H9 (cell line): Measurements from ENCODE around the gene RAX2. TPM values are rescaled to one million over a fixed set of nuclear protein-coding genes. Genes with fewer than 3 reads are reported as not detected.
A peak's percentile ranks its signal among the peaks of the same experiment; 100 is the strongest.

ENCODE experiments used
- DNase-seq: peaks from one replicate; pipeline ENCODE4 v3.0.0-alpha.2; 2017
- H2AFZ ChIP-seq: one replicate; pipeline ENCODE4 v1.6.1; 2013; ENCODE audit warnings: mild to moderate bottlenecking, low read length, control low read depth, moderate library complexity
- H2AK5ac ChIP-seq: 2 replicates; pipeline ENCODE4 v1.6.1; 2013; ENCODE audit warnings: low read length, control low read depth, mixed read lengths; ENCODE audit not compliant: insufficient read length
- H2BK120ac ChIP-seq: one replicate; pipeline ENCODE4 v1.6.1; 2013; ENCODE audit warnings: low read depth, mild to moderate bottlenecking, low read length, control low read depth, inconsistent platforms; ENCODE audit not compliant: poor library complexity, severe bottlenecking
- H2BK12ac ChIP-seq: 2 replicates; pipeline ENCODE4 v1.6.1; 2013; ENCODE audit warnings: low read length, control low read depth, mixed read lengths, low read depth; ENCODE audit not compliant: insufficient read length
- H2BK15ac ChIP-seq: 2 replicates; pipeline ENCODE4 v1.6.1; 2013; ENCODE audit warnings: low read depth, low read length, control low read depth
- H2BK20ac ChIP-seq: one replicate; pipeline ENCODE4 v1.6.1; 2013; ENCODE audit warnings: low read depth, mild to moderate bottlenecking, low read length, control low read depth, inconsistent platforms; ENCODE audit not compliant: poor library complexity, severe bottlenecking
- H2BK5ac ChIP-seq: 2 replicates; pipeline ENCODE4 v1.6.1; 2013; ENCODE audit warnings: low read length, control low read depth, mixed read lengths; ENCODE audit not compliant: insufficient read length
- H3K14ac ChIP-seq: 2 replicates; pipeline ENCODE4 v1.6.1; 2013; ENCODE audit warnings: low read length, control low read depth; ENCODE audit not compliant: insufficient read depth
- H3K18ac ChIP-seq: 2 replicates; pipeline ENCODE4 v1.6.1; 2013; ENCODE audit warnings: low read depth, mild to moderate bottlenecking, mixed read lengths, low read length, control low read depth; ENCODE audit not compliant: insufficient read length
- H3K23ac ChIP-seq: 2 replicates; pipeline ENCODE4 v1.6.1; 2013; ENCODE audit warnings: low read length, control low read depth, mixed read lengths, low read depth; ENCODE audit not compliant: insufficient read length
- H3K23me2 ChIP-seq: 2 replicates; pipeline ENCODE4 v1.6.1; 2013; ENCODE audit warnings: low read depth, mild to moderate bottlenecking, mixed read lengths, low read length, control low read depth; ENCODE audit not compliant: insufficient read length, poor library complexity, severe bottlenecking
- H3K27ac ChIP-seq: 2 replicates; pipeline ENCODE4 v1.5.1; 2013; ENCODE audit warnings: low read length, control low read depth, mixed read lengths, low read depth; ENCODE audit not compliant: insufficient read length
- H3K27me3 ChIP-seq: 2 replicates; pipeline ENCODE4 v1.6.1; 2013; ENCODE audit warnings: low read length, control low read depth, inconsistent platforms; ENCODE audit not compliant: insufficient read depth
- H3K4ac ChIP-seq: 2 replicates; pipeline ENCODE4 v1.6.1; 2013; ENCODE audit warnings: low read depth, mild to moderate bottlenecking, control low read depth, inconsistent platforms, low read length, moderate library complexity
- H3K4me1 ChIP-seq: 2 replicates; pipeline ENCODE4 v1.6.1; 2013; ENCODE audit warnings: low read length, control low read depth, inconsistent platforms; ENCODE audit not compliant: insufficient read depth
- H3K4me2 ChIP-seq: 2 replicates; pipeline ENCODE4 v1.6.1; 2013; ENCODE audit warnings: low read length, control low read depth, mixed read lengths; ENCODE audit not compliant: insufficient read length, insufficient read depth
- H3K56ac ChIP-seq: 2 replicates; pipeline ENCODE4 v1.6.1; 2013; ENCODE audit warnings: low read depth, mild to moderate bottlenecking, mixed read lengths, low read length, control low read depth; ENCODE audit not compliant: insufficient read length
- H3K79me1 ChIP-seq: 2 replicates; pipeline ENCODE4 v1.6.1; 2013; ENCODE audit warnings: low read depth, mild to moderate bottlenecking, moderate library complexity, low read length, control low read depth, inconsistent platforms; ENCODE audit not compliant: insufficient read depth, poor library complexity, severe bottlenecking
- H3K79me2 ChIP-seq: 2 replicates; pipeline ENCODE4 v1.6.1; 2013; ENCODE audit warnings: low read length, control low read depth, inconsistent platforms; ENCODE audit not compliant: insufficient read depth
- H3K9ac ChIP-seq: 2 replicates; pipeline ENCODE4 v1.6.1; 2013; ENCODE audit warnings: low read length, control low read depth, mixed read lengths; ENCODE audit not compliant: insufficient read length; ENCODE audit errors: extremely low read depth
- H3K9me3 ChIP-seq: one replicate; pipeline ENCODE4 v1.6.1; 2013; ENCODE audit warnings: low read depth, low read length, inconsistent platforms; ENCODE audit not compliant: control insufficient read depth
- H3T11ph ChIP-seq: one replicate; pipeline ENCODE4 v1.6.1; 2013; ENCODE audit warnings: mild to moderate bottlenecking, low read length, control low read depth, inconsistent platforms
- H4K20me1 ChIP-seq: one replicate; pipeline ENCODE4 v1.6.1; 2013; ENCODE audit not compliant: control insufficient read depth, insufficient read length, insufficient read depth
- H4K5ac ChIP-seq: 2 replicates; pipeline ENCODE4 v1.6.1; 2013; ENCODE audit warnings: low read depth, mild to moderate bottlenecking, mixed read lengths, low read length, control low read depth; ENCODE audit not compliant: insufficient read length
- H4K8ac ChIP-seq: replicated peaks from 2 replicates; pipeline ENCODE4 v1.6.1; 2013; ENCODE audit warnings: low read length, control low read depth, mixed read lengths, low read depth; ENCODE audit not compliant: insufficient read length
- H4K91ac ChIP-seq: 2 replicates; pipeline ENCODE4 v1.6.1; 2013; ENCODE audit warnings: low read depth, mild to moderate bottlenecking, moderate library complexity, mixed read lengths, low read length, control low read depth; ENCODE audit not compliant: insufficient read length
- H3K27ac Mint-ChIP-seq, 3 experiments: 2 replicates in 2 of 3; 3 replicates in 1 of 3; pipeline ENCODE4 v1.8.0; 2020 to 2021; ENCODE audit warnings: mixed read lengths in 3 of 3, mild to moderate bottlenecking in 1 of 3, moderate library complexity in 1 of 3
- H3K27me3 Mint-ChIP-seq: 2 replicates; pipeline ENCODE4 v1.8.0; 2021; ENCODE audit warnings: low read depth, mild to moderate bottlenecking, moderate library complexity, mixed read lengths
- H3K36me3 Mint-ChIP-seq, 3 experiments: 2 replicates in 2 of 3; 3 replicates in 1 of 3; pipeline ENCODE4 v1.8.0; 2020 to 2021; ENCODE audit warnings: low read depth in 3 of 3, mixed read lengths in 3 of 3; ENCODE audit not compliant: insufficient read depth in 1 of 3
- H3K4me1 Mint-ChIP-seq, 2 experiments: 2 replicates each; pipeline ENCODE4 v1.8.0; 2020; ENCODE audit warnings: mixed read lengths in 2 of 2
- H3K4me3 Mint-ChIP-seq, 2 experiments: 2 replicates in 1 of 2; 3 replicates in 1 of 2; pipeline ENCODE4 v1.8.0; 2020 to 2021; ENCODE audit warnings: mild to moderate bottlenecking in 2 of 2, mixed read lengths in 2 of 2, moderate library complexity in 1 of 2
- H3K9me3 Mint-ChIP-seq, 2 experiments: 2 replicates in 1 of 2; 3 replicates in 1 of 2; pipeline ENCODE4 v1.8.0; 2020; ENCODE audit warnings: mild to moderate bottlenecking in 2 of 2, mixed read lengths in 2 of 2, moderate library complexity in 1 of 2
- WGBS: extraction: QIAGEN DNeasy Blood & Tissue Kit; methylation state at CpG from one replicate; pipeline ENCODE4 v1.1.7; 2013; ENCODE audit warnings: missing lambda C conversion rate, low lambda C conversion rate, mixed read lengths; ENCODE audit not compliant: insufficient read length; ENCODE audit errors: extremely low coverage; 5-methylcytosine and 5-hydroxymethylcytosine counted together
- total RNA-seq: library from RNA; stranded (reverse); gene quantifications from 2 replicates; pipeline ENCODE4 v1.2.1, GENCODE V29; 2021
- TF ChIP-seq, protein P1 (sequence below): fragments of 200-600 bp; sonication (generic); conservative IDR thresholded peaks from 3 replicates; pipeline ENCODE4 v1.8.0; 2021; ENCODE audit warnings: antibody characterized with exemption, mild to moderate bottlenecking

Gene RAX2
- total RNA-seq, 1 experiment from 2014 or later: not detected

GRCh38 chr19:3721887-3722442 is 50.1 kb downstream of the RAX2 start:
- Mint-ChIP-seq H3K27ac (no peak overlapping the region; a peak in 1 of 7 replicates), H3K4me3 (peak overlapping the region; percentile 71 to 87), H3K4me1 (peaks cover 16 to 43% of the 10 kb centered on the region in 2 experiments), H3K36me3 (no peaks in the 10 kb centered on the region), H3K9me3 (no peaks in the 10 kb centered on the region; a peak in 1 of 5 replicates), H3K27me3 (peaks cover 3% of the 10 kb centered on the region)
- TF ChIP-seq, protein P1, sequence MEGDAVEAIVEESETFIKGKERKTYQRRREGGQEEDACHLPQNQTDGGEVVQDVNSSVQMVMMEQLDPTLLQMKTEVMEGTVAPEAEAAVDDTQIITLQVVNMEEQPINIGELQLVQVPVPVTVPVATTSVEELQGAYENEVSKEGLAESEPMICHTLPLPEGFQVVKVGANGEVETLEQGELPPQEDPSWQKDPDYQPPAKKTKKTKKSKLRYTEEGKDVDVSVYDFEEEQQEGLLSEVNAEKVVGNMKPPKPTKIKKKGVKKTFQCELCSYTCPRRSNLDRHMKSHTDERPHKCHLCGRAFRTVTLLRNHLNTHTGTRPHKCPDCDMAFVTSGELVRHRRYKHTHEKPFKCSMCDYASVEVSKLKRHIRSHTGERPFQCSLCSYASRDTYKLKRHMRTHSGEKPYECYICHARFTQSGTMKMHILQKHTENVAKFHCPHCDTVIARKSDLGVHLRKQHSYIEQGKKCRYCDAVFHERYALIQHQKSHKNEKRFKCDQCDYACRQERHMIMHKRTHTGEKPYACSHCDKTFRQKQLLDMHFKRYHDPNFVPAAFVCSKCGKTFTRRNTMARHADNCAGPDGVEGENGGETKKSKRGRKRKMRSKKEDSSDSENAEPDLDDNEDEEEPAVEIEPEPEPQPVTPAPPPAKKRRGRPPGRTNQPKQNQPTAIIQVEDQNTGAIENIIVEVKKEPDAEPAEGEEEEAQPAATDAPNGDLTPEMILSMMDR: no peak
- Histone ChIP-seq H3K23me2 (peaks cover 10% of the 10 kb centered on the region), H3K14ac (no peak overlapping the region), H3K4me1 (no peaks in the 10 kb centered on the region; the same call in 1 of the 2 replicates), H3K18ac (no peak overlapping the region), H4K20me1 (no peaks in the 10 kb centered on the region), H2BK15ac (no peak overlapping the region), H2AK5ac (no peak overlapping the region), H3K27me3 (no peaks in the 10 kb centered on the region), H3K27ac (no peak overlapping the region), H3K4ac (no peak overlapping the region), H4K8ac (no peak overlapping the region), H3K56ac (no peak overlapping the region), H4K5ac (no peak overlapping the region), H3K79me1 (no peaks in the 10 kb centered on the region), H2BK20ac (no peak overlapping the region), H2BK12ac (no peak overlapping the region), H3K4me2 (peak overlapping the region; percentile 92), H3K9ac (no peak overlapping the region), H3T11ph (no peak overlapping the region), H4K91ac (no peak overlapping the region), H3K79me2 (no peaks in the 10 kb centered on the region), H3K23ac (no peak overlapping the region), H2BK120ac (no peak overlapping the region), H2AFZ (no peak overlapping the region), H2BK5ac (no peak overlapping the region), H3K9me3 (no peaks in the 10 kb centered on the region)
- no CpG with 5 or more reads among the region's 26 CpGs for WGBS
- DNase-seq: no peak
